ENCODE results near the gene CD36. TPM values are rescaled to one million over a fixed set of nuclear protein-coding genes. Genes with fewer than 3 reads are reported as not detected.
"Not testable (repeated sequence)": the region's sequence is repeated elsewhere in the genome, so short reads cannot be mapped to it uniquely, and the experiment has no call there.

CD36 gene
- total RNA-seq, 1 donor from 2014 or later, result 1.6 TPM

GRCh38 chr7:80666376-80666775, 27.9 kb downstream of the CD36 start:
- DNase-seq (ENCODE audit: low spot score), result no peak
- no peaks in the 10 kb centered on the region for H4K20me1 ChIP-seq (ENCODE audit: low read depth)
- Mint-ChIP-seq H3K4me1 (no peaks in the 10 kb centered on the region), H3K27me3 (ENCODE audit: insufficient read depth, low read depth) (no peaks in the 10 kb centered on the region), H3K36me3 (no peaks in the 10 kb centered on the region), H3K27ac (no peak overlapping the region), H3K9me3 (no peaks in the 10 kb centered on the region), H3K4me3 (no peak overlapping the region)
- no peak overlapping the region for H3K9ac ChIP-seq
- no peaks in the 10 kb centered on the region for H3F3A ChIP-seq (ENCODE audit: low read depth)
- no peak overlapping the region for H3K27ac ChIP-seq
- H3K79me2 ChIP-seq (ENCODE audit: low read depth), result no peaks in the 10 kb centered on the region
- H2AFZ ChIP-seq (replicated peaks), result no peak overlapping the region
- no peaks in the 10 kb centered on the region for H3K9me3 ChIP-seq (ENCODE audit: low read depth)
- H3K36me3 ChIP-seq, result no peaks in the 10 kb centered on the region
- H3K4me3 ChIP-seq, result no peak overlapping the region
- no peaks in the 10 kb centered on the region for H3K4me1 ChIP-seq
- no peaks in the 10 kb centered on the region for H3K27me3 ChIP-seq
- no peak for TF ChIP-seq EZH2 (IDR thresholded peaks at IDR 0.05)
- no peak for TF ChIP-seq CTCF (IDR thresholded peaks at IDR 0.05)
- TF ChIP-seq EZH2phosphoT487 (IDR thresholded peaks at IDR 0.05), result no peak
- no peak overlapping the region for H3K4me2 ChIP-seq

- H4K20me1 ChIP-seq (ENCODE audit: low read depth); H3K9me3 ChIP-seq (ENCODE audit: low read depth); H3K4me3 Mint-ChIP-seq; H3F3A ChIP-seq (ENCODE audit: low read depth); H3K36me3 ChIP-seq; H3K36me3 Mint-ChIP-seq; H3K4me1 ChIP-seq; H3K79me2 ChIP-seq (ENCODE audit: low read depth); H3K9ac ChIP-seq; H3K27me3 Mint-ChIP-seq (ENCODE audit: insufficient read depth, low read depth); DNase-seq (ENCODE audit: low spot score); H3K27ac Mint-ChIP-seq; H3K9me3 Mint-ChIP-seq; H3K27me3 ChIP-seq; H3K4me2 ChIP-seq; H3K27ac ChIP-seq; H3K4me1 Mint-ChIP-seq; H3K4me3 ChIP-seq; H2AFZ ChIP-seq (replicated peaks): not testable (repeated sequence)
These were observed 30.9 kb downstream of the CD36 start for GRCh38 chr7:80669367-80669766.

- Histone ChIP-seq H3K79me2 (ENCODE audit: low read depth) (no peaks in the 10 kb centered on the region), H4K20me1 (ENCODE audit: low read depth) (no peaks in the 10 kb centered on the region), H3K9ac (no peak overlapping the region), H3K36me3 (no peaks in the 10 kb centered on the region), H3K4me2 (no peak overlapping the region), H3F3A (ENCODE audit: low read depth) (no peaks in the 10 kb centered on the region), H3K4me3 (no peak overlapping the region), H2AFZ (replicated peaks) (no peak overlapping the region), H3K27me3 (no peaks in the 10 kb centered on the region), H3K9me3 (ENCODE audit: low read depth) (no peaks in the 10 kb centered on the region), H3K4me1 (no peaks in the 10 kb centered on the region), H3K27ac (no peak overlapping the region)
- DNase-seq (ENCODE audit: low spot score), result no peak
- Mint-ChIP-seq H3K4me3 (no peak overlapping the region), H3K9me3 (no peaks in the 10 kb centered on the region), H3K27ac (no peak overlapping the region), H3K36me3 (no peaks in the 10 kb centered on the region), H3K27me3 (ENCODE audit: insufficient read depth, low read depth) (peaks cover 2% of the 10 kb centered on the region), H3K4me1 (no peaks in the 10 kb centered on the region)
- no peak for TF ChIP-seq CTCF (IDR thresholded peaks at IDR 0.05)
- no peak for TF ChIP-seq EZH2phosphoT487 (IDR thresholded peaks at IDR 0.05)
- TF ChIP-seq EZH2 (IDR thresholded peaks at IDR 0.05), result no peak
These were observed 33.3 kb downstream of the CD36 start for GRCh38 chr7:80671744-80672143.

GRCh38 chr7:80675090-80675489, 36.6 kb downstream of the CD36 start:
- Histone ChIP-seq H2AFZ (replicated peaks) (no peak overlapping the region), H4K20me1 (ENCODE audit: low read depth) (no peaks in the 10 kb centered on the region), H3K79me2 (ENCODE audit: low read depth) (no peaks in the 10 kb centered on the region), H3K4me2 (no peak overlapping the region), H3K4me1 (no peaks in the 10 kb centered on the region), H3K27ac (no peak overlapping the region), H3K9me3 (ENCODE audit: low read depth) (no peaks in the 10 kb centered on the region), H3F3A (ENCODE audit: low read depth) (no peaks in the 10 kb centered on the region), H3K4me3 (no peak overlapping the region), H3K36me3 (no peaks in the 10 kb centered on the region), H3K27me3 (no peaks in the 10 kb centered on the region), H3K9ac (no peak overlapping the region)
- DNase-seq (ENCODE audit: low spot score), result no peak
- no peak overlapping the region for H3K27ac Mint-ChIP-seq
- H3K36me3 Mint-ChIP-seq, result no peaks in the 10 kb centered on the region
- no peaks in the 10 kb centered on the region for H3K9me3 Mint-ChIP-seq
- TF ChIP-seq EZH2phosphoT487 (IDR thresholded peaks at IDR 0.05), result no peak
- no peak for TF ChIP-seq EZH2 (IDR thresholded peaks at IDR 0.05)
- no peak for TF ChIP-seq CTCF (IDR thresholded peaks at IDR 0.05)
- H3K4me1 Mint-ChIP-seq, result no peaks in the 10 kb centered on the region
- no peak overlapping the region for H3K4me3 Mint-ChIP-seq
- peaks cover 2% of the 10 kb centered on the region for H3K27me3 Mint-ChIP-seq (ENCODE audit: insufficient read depth, low read depth)
